Psoas muscle (tissue), 8 donors: Measurements from ENCODE around the gene SLC7A10. TPM values are rescaled to one million over a fixed set of nuclear protein-coding genes. Genes with fewer than 3 reads are reported as not detected.

Source experiments
- ATAC-seq, 4 donors: fragments of 200-7000 bp; cut with Tn5 transposase; one replicate each; pipeline ENCODE4 v1.9.1; 2020; ENCODE audit warnings: moderate library complexity in 3 of 4, mild to moderate bottlenecking in 2 of 4
- DNase-seq, 2 donors: peaks; one replicate each; pipeline ENCODE4 v3.0.0-alpha.2; 2020
- H3K27ac ChIP-seq: fragments of 200-600 bp; one replicate; pipeline ENCODE4 v1.8.0; 2022
- H3K27me3 ChIP-seq, 3 donors: fragments of 200-600 bp in 1 of 3; one replicate each; pipeline versions ENCODE4 v1.6.1 to v1.8.0; 2013 to 2022; ENCODE audit warnings: low read length in 2 of 3, mild to moderate bottlenecking in 2 of 3, moderate library complexity in 1 of 3; ENCODE audit not compliant: insufficient read depth in 3 of 3
- H3K36me3 ChIP-seq, 2 donors: fragments of 200-600 bp in 1 of 2; one replicate each; pipeline versions ENCODE4 v1.6.1 to v1.8.0; 2013 to 2022; ENCODE audit warnings: low read depth in 1 of 2, mild to moderate bottlenecking in 1 of 2, moderate library complexity in 1 of 2; ENCODE audit not compliant: insufficient read depth in 1 of 2
- H3K4me1 ChIP-seq: fragments of 200-600 bp; one replicate; pipeline ENCODE4 v1.8.0; 2022
- H3K4me3 ChIP-seq: fragments of 200-600 bp; one replicate; pipeline ENCODE4 v1.8.0; 2022; ENCODE audit warnings: mild to moderate bottlenecking
- H3K9me3 ChIP-seq: fragments of 200-600 bp; one replicate; pipeline ENCODE4 v1.8.0; 2022
- WGBS, 3 donors: extraction: QIAGEN DNeasy Blood & Tissue Kit; methylation state at CpG; one replicate each; pipeline versions ENCODE4 v1.1.6 to v1.1.7; 2013; 5-methylcytosine and 5-hydroxymethylcytosine counted together
- intact Hi-C, 2 donors: fragments of 100-400 bp; cut with DNase I; formaldehyde crosslinking; loops; one replicate each; pipeline versions ENCODE4 v1.11.0 to v1.14.2; 2022
- polyA plus RNA-seq, 3 donors: library from polyadenylated mRNA; stranded (reverse); fragments of 200-250 nt; gene quantifications; one replicate each; pipeline ENCODE4 v1.2.3, GENCODE V29; 2013
- total RNA-seq, 4 donors: library from RNA; stranded (reverse); fragmentation: NEBNext Ultra II Directional in 2 of 4; extraction: Animal tissue kit (Norgen Biotek cat#: 25700) in 2 of 4; gene quantifications; one replicate each; pipeline versions ENCODE4 v1.2.1 to v1.2.4, GENCODE V29; 2021 to 2023
- TF ChIP-seq, protein P1 (sequence below): fragments of 200-600 bp; IDR thresholded peaks from one replicate; pipeline ENCODE4 v1.8.0; 2022; ENCODE audit warnings: antibody characterized with exemption
- donor health status: healthy with polysubstance abuse.
- donor health status: DM: no; HTN: no; CAD: no; lungs with moderate emphysema.
- donor health status: Bipolar disorder and iron deficiency.
- donor health status: healthy.
- donor health status: DM: yes; HTN: yes; CAD: no.
- donor health status: DM: no; HTN: no; CAD: no.
- donor health status: DM: no; HTN: no; CAD: no.
- donor health status: DM: yes; HTN: yes; CAD: no.

SLC7A10 gene
- total and polyA plus RNA-seq, 7 donors: 0.03 to 0.43 (median 0.14) TPM; not detected in 3

DNA sequence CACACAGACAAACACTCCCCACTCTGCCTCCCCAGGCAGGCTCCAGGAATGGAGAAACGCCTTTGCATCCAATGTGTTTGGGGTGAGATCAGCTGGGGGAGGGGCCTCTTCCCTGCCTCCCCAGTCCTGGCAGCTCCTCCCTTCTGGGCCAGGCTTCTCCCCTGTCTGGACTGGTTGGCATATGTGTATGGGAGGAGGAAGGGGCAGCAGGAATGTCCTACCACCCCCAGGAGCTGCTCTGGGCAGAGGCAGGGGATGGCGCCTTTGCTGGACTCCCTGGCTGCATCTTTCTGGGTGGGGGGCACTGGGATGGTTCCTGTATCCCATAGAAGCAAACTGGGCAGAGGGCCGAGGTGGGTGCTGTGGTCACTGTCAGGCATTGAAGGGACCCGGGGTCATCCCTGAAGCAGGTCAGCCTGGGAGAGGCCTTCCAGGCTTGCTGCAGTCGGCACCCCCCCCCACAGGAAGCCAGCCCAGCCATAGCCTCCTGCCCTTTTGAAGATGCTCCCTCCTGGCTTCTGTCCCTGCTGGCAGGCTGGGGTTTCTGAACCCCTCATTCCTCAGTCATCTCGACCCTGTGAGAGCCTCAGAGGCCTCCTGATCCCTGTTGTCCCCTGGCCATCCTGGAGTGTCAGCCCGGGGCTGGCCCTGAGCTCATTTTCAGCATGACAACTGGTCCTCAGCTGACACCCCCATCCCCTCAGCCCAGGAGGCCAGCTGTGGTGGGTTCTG, 21.2 kb upstream of the SLC7A10 start:
- no peaks in the 10 kb centered on the region for H3K9me3 ChIP-seq
- no peaks in the 10 kb centered on the region for H3K27me3 ChIP-seq
- no peak for ATAC-seq
- intact Hi-C loops: loop anchor here in 1 of 2 donors (2.0 kb wide), 1 partner anchor 56 kb away; the partner anchor contains the start of gene CEBPA
- H3K36me3 ChIP-seq: no peaks in the 10 kb centered on the region
- 51 to 67% (median 56%) methylated on average over 5 to 7 of the region's 7 CpGs for WGBS, 3 donors
- peak in 1 of 2 donors; percentile 35 for DNase-seq
- no peak overlapping the region for H3K4me3 ChIP-seq
- H3K27ac ChIP-seq: no peak overlapping the region
- TF ChIP-seq, protein P1, sequence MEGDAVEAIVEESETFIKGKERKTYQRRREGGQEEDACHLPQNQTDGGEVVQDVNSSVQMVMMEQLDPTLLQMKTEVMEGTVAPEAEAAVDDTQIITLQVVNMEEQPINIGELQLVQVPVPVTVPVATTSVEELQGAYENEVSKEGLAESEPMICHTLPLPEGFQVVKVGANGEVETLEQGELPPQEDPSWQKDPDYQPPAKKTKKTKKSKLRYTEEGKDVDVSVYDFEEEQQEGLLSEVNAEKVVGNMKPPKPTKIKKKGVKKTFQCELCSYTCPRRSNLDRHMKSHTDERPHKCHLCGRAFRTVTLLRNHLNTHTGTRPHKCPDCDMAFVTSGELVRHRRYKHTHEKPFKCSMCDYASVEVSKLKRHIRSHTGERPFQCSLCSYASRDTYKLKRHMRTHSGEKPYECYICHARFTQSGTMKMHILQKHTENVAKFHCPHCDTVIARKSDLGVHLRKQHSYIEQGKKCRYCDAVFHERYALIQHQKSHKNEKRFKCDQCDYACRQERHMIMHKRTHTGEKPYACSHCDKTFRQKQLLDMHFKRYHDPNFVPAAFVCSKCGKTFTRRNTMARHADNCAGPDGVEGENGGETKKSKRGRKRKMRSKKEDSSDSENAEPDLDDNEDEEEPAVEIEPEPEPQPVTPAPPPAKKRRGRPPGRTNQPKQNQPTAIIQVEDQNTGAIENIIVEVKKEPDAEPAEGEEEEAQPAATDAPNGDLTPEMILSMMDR: no peak
- no peaks in the 10 kb centered on the region for H3K4me1 ChIP-seq

DNA sequence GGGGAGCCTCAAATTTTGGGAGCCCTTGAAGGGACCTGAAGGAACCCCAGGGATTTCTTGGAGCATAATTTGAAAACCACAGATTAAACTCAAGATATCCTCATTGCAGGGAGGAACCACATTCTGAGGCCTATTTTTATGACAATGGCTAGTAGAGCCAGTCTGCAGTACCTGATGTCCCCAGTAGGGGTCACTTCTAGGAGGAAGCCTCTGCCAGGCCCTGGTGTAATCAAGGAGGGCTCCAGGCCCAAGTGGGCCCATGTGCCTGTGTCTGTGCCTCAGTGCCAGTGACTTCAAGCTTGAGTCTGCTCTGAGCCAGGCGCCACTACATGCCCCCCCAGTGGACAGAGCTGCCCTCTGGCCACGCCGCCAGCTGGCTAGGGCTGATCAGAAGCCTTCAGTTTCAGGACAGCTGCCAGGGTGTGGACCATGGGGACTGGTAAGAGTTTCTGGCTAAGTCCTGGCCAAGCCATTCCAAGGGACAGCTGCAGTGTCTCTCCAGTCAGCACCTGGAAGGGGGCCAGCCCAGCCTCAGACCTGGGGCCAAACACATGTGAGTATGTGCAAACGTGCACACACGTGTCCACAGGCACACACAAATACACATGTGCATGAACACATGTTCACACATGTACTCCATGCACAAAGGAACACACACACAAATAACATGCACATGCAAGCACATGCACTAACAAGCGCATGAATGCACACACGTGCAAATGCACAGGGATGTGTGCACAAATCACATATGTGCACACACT, 20.5 kb upstream of the SLC7A10 start:
- H3K27me3 ChIP-seq: no peaks in the 10 kb centered on the region
- H3K27ac ChIP-seq: no peak overlapping the region
- peak in 1 of 2 donors; percentile 71 for DNase-seq
- no peaks in the 10 kb centered on the region for H3K4me1 ChIP-seq
- intact Hi-C loops: loop anchor here in 1 of 2 donors (2.0 kb wide), 1 partner anchor 57 kb away; the partner anchor contains the start of gene CEBPA
- no peaks in the 10 kb centered on the region for H3K9me3 ChIP-seq
- peak in 3 of 4 donors; percentile 9 to 62 (median 44) for ATAC-seq
- TF ChIP-seq, protein P1: peak; percentile 54
- 29 to 47% (median 37%) methylated on average over 5 to 7 of the region's 7 CpGs for WGBS, 3 donors
- no peak overlapping the region for H3K4me3 ChIP-seq
- H3K36me3 ChIP-seq: no peaks in the 10 kb centered on the region

DNA sequence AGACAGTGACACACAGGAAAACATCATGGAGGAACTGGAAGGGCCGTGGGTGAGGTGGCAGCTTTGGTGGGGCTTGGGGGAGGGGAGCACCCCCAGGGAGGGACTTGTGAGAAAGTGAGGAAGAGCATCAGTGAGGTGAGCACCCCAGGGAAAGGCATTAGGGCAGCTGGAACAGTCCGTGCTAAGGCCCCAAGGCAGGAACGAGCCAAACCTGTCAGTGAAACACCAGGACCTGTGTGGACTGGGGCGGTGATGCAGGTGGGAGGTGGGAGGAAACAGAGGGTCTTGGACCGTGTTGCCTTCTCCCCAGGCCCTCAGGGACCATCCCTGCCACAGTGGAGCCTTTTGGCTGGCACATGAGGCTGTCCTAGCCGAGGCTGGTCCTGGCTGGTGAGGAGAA, 17.3 kb upstream of the SLC7A10 start:
- intact Hi-C loops: no loop called here
- peak in 1 of 2 donors; percentile 39 for DNase-seq

DNA sequence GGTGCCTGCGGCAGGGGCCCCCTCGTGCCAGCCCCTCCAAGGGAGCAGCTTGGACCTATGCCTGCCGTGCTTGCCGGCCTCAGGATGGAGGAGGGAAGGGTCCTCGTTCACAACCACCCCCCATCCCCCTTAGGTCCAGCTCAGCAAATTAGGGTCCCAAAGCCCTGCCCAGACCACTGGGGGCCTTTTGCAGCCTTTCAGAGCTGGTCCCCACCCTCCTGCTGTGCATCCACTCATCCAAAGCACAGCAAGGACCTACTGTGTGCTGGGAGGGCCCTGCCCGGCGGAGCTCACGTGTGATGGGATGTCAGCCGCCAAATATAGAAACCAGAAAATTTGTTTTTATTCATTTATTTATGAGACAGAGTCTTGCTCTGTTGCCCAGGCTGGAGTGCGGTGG, 16.5 kb upstream of the SLC7A10 start:
- H3K4me1 ChIP-seq: no peaks in the 10 kb centered on the region
- no peaks in the 10 kb centered on the region for H3K9me3 ChIP-seq
- 65 to 76% (median 72%) methylated on average over 9 to 10 of the region's 10 CpGs for WGBS, 3 donors
- no peaks in the 10 kb centered on the region for H3K27me3 ChIP-seq
- ATAC-seq (peak in 1 of 4 donors; percentile 8), DNase-seq (no peak)
- no peak overlapping the region for H3K27ac ChIP-seq
- TF ChIP-seq, protein P1: no peak
- H3K36me3 ChIP-seq: no peaks in the 10 kb centered on the region
- intact Hi-C loops: no loop called here
- no peak overlapping the region for H3K4me3 ChIP-seq

More for the DNA sequence above, 17.3 kb upstream of the SLC7A10 start:
- ATAC-seq: no peak
- H3K9me3 ChIP-seq: no peaks in the 10 kb centered on the region
- TF ChIP-seq, protein P1: no peak
- H3K4me1 ChIP-seq: no peaks in the 10 kb centered on the region
- no peak overlapping the region for H3K27ac ChIP-seq
- no peak overlapping the region for H3K4me3 ChIP-seq
- WGBS, 3 donors: 76 to 77% (median 77%) methylated on average over 6 of the region's 6 CpGs
- no peaks in the 10 kb centered on the region for H3K36me3 ChIP-seq
- no peaks in the 10 kb centered on the region for H3K27me3 ChIP-seq
